ENCODE data around the gene FAM47C. TPM values are rescaled to one million over a fixed set of nuclear protein-coding genes. Genes with fewer than 3 reads are reported as not detected.
A peak's percentile ranks its signal among the peaks of the same experiment; 100 is the strongest.

Gene FAM47C
- total and polyA plus RNA-seq, 2 of the 4 experiments (the other 2 are of a cell fraction), result not detected

- no peak overlapping the region for H2AK5ac ChIP-seq (ENCODE audit: low read depth, low read length)
- H3K23ac ChIP-seq (ENCODE audit: low read depth, low read length), result no peak overlapping the region
- H3K27ac ChIP-seq (ENCODE audit: insufficient read depth, low read length), result no peak overlapping the region
- dilution Hi-C loops (cut with HindIII; ENCODE audit: low sequenced_read_pairs, unreplicated experiment) (no loop called here), intact Hi-C loops (cut with micrococcal nuclease) (no loop called here), in situ Hi-C loops (cut with MboI; ENCODE audit: low sequenced_read_pairs) (no loop called here)
- no peak for TF ChIP-seq RCOR1 (IDR thresholded peaks at IDR 0.05; ENCODE audit: insufficient replicate concordance, low read length)
- TF ChIP-seq MAZ (IDR thresholded peaks at IDR 0.05; ENCODE audit: borderline replicate concordance, low read depth, low read length), result no peak
- TF ChIP-seq NFE2L2 (IDR thresholded peaks at IDR 0.05; ENCODE audit: low read depth, low read length), result no peak
- peak; percentile 68 for TF ChIP-seq MAFK (IDR thresholded peaks at IDR 0.05; ENCODE audit: low read depth, low read length)
- H2BK5ac ChIP-seq (ENCODE audit: low read depth, low read length, poor library complexity, severe bottlenecking), result no peak overlapping the region
- H2BK20ac ChIP-seq (ENCODE audit: low read depth, low read length), result no peak overlapping the region
- H3K4me2 ChIP-seq (ENCODE audit: low read depth, low read length), result no peak overlapping the region
- H3K79me1 ChIP-seq (ENCODE audit: low read depth in 1 of 2, low read length in 2 of 2), result no peaks in the 10 kb centered on the region
- ATAC-seq (ENCODE audit: low read depth) (no peak), DNase-seq (no peak)
- no peaks in the 10 kb centered on the region for H3K27me3 ChIP-seq (ENCODE audit: control insufficient read depth, insufficient read depth, low read length)
- no peaks in the 10 kb centered on the region for H3K36me3 ChIP-seq (ENCODE audit: control insufficient read depth, insufficient read depth, low read length)
- H3K4ac ChIP-seq (ENCODE audit: low read depth, low read length), result no peak overlapping the region
- H2AFZ ChIP-seq (replicated peaks; ENCODE audit: low read length, poor library complexity), result no peak overlapping the region
- no peak overlapping the region for H3K14ac ChIP-seq (replicated peaks; ENCODE audit: low read depth, low read length)
- no peaks in the 10 kb centered on the region for H3K4me1 ChIP-seq (ENCODE audit: control insufficient read depth, insufficient read depth, low read length)
- POLR2A ChIA-PET (ENCODE audit: unreplicated experiment), result no interaction called here
- no peaks in the 10 kb centered on the region for H3K9me3 ChIP-seq (ENCODE audit: control insufficient read depth, insufficient read depth, low read length)
- H3K9ac ChIP-seq (ENCODE audit: low read depth, low read length), result no peak overlapping the region
- no peak overlapping the region for H2BK120ac ChIP-seq (ENCODE audit: low read depth, low read length)
- no TSS peak for BruUV-seq (replicated peaks)
- no peak overlapping the region for H3K18ac ChIP-seq (ENCODE audit: low read depth, low read length)
- H4K20me1 ChIP-seq (ENCODE audit: insufficient read depth, low read length), result no peaks in the 10 kb centered on the region
- H4K5ac ChIP-seq (ENCODE audit: low read depth, low read length), result no peak overlapping the region
- H2BK15ac ChIP-seq (ENCODE audit: low read depth, low read length), result no peak overlapping the region
- H2AK9ac ChIP-seq (replicated peaks; ENCODE audit: low read depth, low read length, poor library complexity), result no peak overlapping the region
- no peaks in the 10 kb centered on the region for H3K9me1 ChIP-seq (ENCODE audit: insufficient read depth, low read length)
- no peak overlapping the region for H4K91ac ChIP-seq (ENCODE audit: insufficient read depth, low read depth, low read length)
- no peak overlapping the region for H3K56ac ChIP-seq (ENCODE audit: extremely low read depth, insufficient read depth, low read length)
- CTCF ChIA-PET, result no interaction called here
- no peak overlapping the region for H4K8ac ChIP-seq (ENCODE audit: low read depth in 2 of 2, low read length in 2 of 2)
- no peak overlapping the region for H3K4me3 ChIP-seq (ENCODE audit: insufficient read depth, low read depth, low read length)
These were observed 34.6 kb upstream of the FAM47C start for GRCh38 chrX:36973575-36973974.

Data from IMR-90 (cell line).